ENCODE results near the gene HFE.
"Not testable (repeated sequence)": the region's sequence is repeated elsewhere in the genome, so short reads cannot be mapped to it uniquely, and the experiment has no call there.

HFE gene

DNA sequence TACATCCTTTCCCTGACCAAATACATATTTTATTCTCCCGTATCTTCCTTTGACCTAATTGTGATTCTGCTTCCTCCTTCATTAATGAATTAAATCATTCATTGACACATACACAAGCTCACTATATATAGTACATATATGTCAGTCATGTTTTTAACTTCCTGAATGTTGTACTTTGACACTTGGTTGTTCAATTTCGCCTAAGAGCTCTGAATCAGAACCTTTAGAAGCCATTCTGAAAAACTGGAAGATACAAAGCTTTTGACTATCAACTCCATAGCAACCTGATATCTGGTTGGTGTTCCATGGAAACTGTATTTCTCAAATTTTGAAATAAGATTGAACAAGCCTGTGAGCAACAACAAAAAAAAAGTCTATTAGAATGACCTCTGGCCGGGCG, 27.3 kb upstream of the HFE start:
- no peak for DNase-seq

GRCh38 chr6:26064619-26065257, 22.5 kb upstream of the HFE start:
- DNase-seq: peak; percentile 76 to 77

- peak; percentile 93 to 94 for DNase-seq
Measured at GRCh38 chr6:26065952-26066380, 21.3 kb upstream of the HFE start.

DNA sequence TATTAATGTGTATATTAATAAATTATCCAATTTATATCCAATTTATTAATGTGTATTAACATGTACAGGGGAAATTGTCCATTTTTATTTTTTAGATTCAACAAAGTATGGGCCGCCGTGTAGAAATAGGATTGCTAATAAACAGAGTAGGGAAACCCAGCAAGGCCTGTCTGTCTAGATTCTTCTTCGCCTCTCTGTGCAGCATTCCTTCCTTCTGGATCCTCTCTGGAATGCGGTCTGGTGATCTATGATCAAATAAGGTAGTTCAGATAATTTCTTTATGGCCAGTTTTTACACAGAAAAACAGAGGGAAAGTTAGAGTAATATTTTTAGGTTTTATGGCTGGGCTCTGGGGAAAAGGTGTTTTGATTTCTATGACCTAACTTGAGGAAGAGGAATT, 19.9 kb upstream of the HFE start:
- DNase-seq: no peak

- DNase-seq: no peak
Measured at GRCh38 chr6:26068036-26068435, 19.2 kb upstream of the HFE start.

DNA sequence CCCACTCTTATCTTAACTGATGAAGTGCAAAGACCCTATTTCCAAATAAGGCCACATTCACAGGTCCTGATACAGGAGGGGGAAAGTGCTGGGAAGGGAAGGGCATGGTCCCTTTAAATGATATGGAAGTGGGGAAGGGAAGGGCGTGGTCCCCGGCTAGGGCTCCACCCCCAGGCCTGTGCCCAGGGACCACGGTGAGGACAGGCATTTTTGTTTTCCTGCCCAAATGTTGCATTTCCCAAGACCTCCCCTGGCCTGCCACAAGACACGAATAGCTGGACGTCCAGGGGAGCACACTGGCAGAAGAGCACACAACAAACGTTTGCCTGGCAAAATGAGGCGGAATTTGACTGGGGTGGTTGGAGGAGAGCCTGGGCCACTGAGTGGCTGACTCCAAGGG, 16.1 kb upstream of the HFE start:
- DNase-seq: no peak

- no peak for DNase-seq
Measured at GRCh38 chr6:26075063-26075717, 12.0 kb upstream of the HFE start.

DNA sequence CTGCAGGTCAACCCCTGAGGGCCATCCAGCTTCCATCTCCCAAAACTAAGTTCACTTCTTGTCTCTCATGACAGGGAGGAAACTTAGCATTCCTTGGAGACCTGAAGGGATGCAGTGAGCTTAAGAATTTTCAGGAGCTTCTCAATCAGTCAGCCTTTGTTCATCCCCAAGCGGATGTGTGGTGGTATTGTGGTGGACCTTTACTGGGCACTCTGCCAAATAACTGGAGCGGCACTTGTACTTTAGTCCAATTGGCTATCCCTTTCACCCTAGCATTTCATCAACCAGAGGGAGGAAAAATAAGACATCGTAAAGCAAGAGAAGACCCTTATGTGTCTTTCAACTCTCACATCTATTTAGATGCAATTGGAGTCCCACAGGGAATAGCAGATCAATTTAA, 9.2 kb upstream of the HFE start:
- not testable (repeated sequence) for DNase-seq

DNA sequence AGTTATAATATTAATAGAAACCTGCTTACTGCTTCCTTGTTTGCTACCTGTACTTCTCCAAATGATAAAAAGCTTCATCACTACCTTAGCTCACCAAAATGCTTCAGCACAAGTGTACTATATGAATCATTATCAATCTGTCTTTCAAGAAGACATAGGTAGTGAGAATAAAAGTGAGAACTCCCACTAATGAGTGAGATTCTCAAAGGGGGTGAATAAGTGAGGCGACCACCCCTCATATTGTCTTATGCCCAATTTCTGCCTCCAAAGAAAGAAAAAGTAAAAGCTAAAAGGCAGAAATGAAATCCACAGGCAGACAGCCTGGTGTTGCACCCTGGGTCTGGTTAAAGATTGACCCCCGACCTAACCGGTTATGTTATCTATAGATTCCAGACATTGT, 6.1 kb upstream of the HFE start:
- not testable (repeated sequence) for DNase-seq

- DNase-seq: no peak
Measured at GRCh38 chr6:26086211-26086610, 1.0 kb upstream of the HFE start.

DNA sequence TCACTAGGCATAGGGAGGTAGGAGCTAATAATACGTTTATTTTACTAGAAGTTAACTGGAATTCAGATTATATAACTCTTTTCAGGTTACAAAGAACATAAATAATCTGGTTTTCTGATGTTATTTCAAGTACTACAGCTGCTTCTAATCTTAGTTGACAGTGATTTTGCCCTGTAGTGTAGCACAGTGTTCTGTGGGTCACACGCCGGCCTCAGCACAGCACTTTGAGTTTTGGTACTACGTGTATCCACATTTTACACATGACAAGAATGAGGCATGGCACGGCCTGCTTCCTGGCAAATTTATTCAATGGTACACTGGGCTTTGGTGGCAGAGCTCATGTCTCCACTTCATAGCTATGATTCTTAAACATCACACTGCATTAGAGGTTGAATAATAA, 1.1 kb downstream of the HFE start:
- no peak for DNase-seq

GRCh38 chr6:26089272-26089671, 2.0 kb downstream of the HFE start:
- no peak for DNase-seq

- DNase-seq: no peak
Measured at GRCh38 chr6:26092443-26092842, 5.2 kb downstream of the HFE start.

- no peak for DNase-seq
Measured at GRCh38 chr6:26094036-26094435, 6.8 kb downstream of the HFE start.

- DNase-seq: peak; percentile 65 to 79
Measured at GRCh38 chr6:26097268-26097875, 10.1 kb downstream of the HFE start.

DNA sequence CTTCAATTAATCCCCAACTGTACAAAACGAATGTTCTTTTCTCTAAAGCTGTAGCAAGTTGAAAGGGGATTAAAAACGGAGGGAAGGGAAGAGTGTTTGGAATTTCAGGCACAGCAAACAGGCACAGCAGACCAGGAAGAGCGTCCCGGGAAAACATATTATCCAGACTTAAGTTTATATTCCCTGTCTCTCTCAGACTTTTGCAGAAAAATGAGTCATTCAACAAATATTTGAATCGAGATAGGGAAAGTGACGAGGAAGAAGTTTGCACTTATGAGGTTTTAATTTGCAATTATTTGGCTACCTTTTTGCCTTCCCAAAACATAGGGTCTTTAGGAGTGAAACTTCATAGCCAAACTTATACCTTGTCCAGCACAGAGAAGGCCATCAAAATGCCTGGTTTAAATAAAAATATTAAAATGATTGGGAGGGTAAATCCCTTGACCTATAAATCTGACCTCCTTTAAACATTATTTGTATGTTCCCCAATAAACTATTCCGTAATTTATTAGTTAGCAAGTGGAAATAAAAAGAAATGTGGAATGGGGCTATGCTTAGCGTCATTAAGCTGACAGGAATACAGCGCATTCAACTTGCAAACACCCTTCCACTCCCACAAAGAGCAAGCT, 16.0 kb downstream of the HFE start:
- no peak for DNase-seq

GRCh38 chr6:26103770-26104456, 16.7 kb downstream of the HFE start:
- peak; percentile 97 to 100 for DNase-seq

- DNase-seq: no peak
Measured at GRCh38 chr6:26104457-26105108, 17.4 kb downstream of the HFE start.

- DNase-seq: no peak
Measured at GRCh38 chr6:26105109-26105730, 18.0 kb downstream of the HFE start.

DNA sequence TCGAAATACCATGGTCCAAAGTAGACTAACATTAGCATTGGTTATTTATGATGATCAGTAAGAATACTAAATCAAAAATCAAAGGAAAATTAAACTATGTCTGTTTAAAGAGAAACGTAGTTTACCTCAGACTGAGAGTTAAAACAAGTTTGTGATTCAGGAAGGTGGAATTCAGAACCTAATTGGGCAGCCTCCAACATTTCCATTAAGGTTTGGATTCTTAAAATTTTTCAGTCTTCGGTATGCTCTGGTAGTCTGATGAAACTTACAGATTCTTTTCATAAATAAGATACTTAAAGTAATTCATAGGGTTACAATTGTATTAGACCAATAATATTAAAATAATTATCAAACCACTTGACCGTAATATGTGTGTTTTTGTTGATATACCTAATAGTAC, 18.6 kb downstream of the HFE start:
- no peak for DNase-seq

- DNase-seq: no peak
Measured at GRCh38 chr6:26107935-26108334, 20.7 kb downstream of the HFE start.

GRCh38 chr6:26109772-26110171, 22.5 kb downstream of the HFE start:
- DNase-seq: peak; percentile 64 to 71
